ENCODE measurements around the gene PPP6R3. TPM values are rescaled to one million over a fixed set of nuclear protein-coding genes. Genes with fewer than 3 reads are reported as not detected.

Gene PPP6R3
- total and polyA plus RNA-seq, 2 of the 8 experiments (the other 6 are each of a cell fraction or from before 2014, with no cell fraction given): 44.6 to 150 TPM

GRCh38 chr11:68457898-68458249 is 2.7 kb upstream of the PPP6R3 start:
- no peak for FAIRE-seq
- POLR2A ChIA-PET (ENCODE audit: partially characterized antibody): interaction anchor here (1.2 kb wide), 1 partner anchor 10 kb away, joined by 3 read pairs; no protein-coding TSS in a partner anchor
- H3K14ac ChIP-seq (ENCODE audit: insufficient read length): no peak overlapping the region
- peaks cover 14% of the 10 kb centered on the region in 2 experiments for H4K20me1 ChIP-seq (replicated peaks in 1 of 2; ENCODE audit: control insufficient read depth in 1 of 2, insufficient read depth in 2 of 2, low read length in 2 of 2)
- H3K4ac ChIP-seq (replicated peaks; ENCODE audit: insufficient read length, low read depth, low read length): no peak overlapping the region
- H3K23me2 ChIP-seq (ENCODE audit: low read depth, low read length): peaks cover 12% of the 10 kb centered on the region
- 0 out of 2 replicates have a peak overlapping the region, but pooled peaks have one; percentile 75 for H4K8ac ChIP-seq (ENCODE audit: extremely low read depth, insufficient read depth, low read length)
- no peak overlapping the region for H3K27ac ChIP-seq (ENCODE audit: low read depth, low read length)
- H3K56ac ChIP-seq (replicated peaks; ENCODE audit: insufficient read length, low read depth, low read length): no peak overlapping the region
- H2AFZ ChIP-seq (ENCODE audit: low read length): no peak overlapping the region
- no peak overlapping the region for H4K91ac ChIP-seq (replicated peaks; ENCODE audit: insufficient read length, low read length)
- H3K23ac ChIP-seq (ENCODE audit: insufficient read length): no peak overlapping the region
- H2BK120ac ChIP-seq (replicated peaks; ENCODE audit: low read depth, low read length): no peak overlapping the region
- no peak overlapping the region for H2BK12ac ChIP-seq (ENCODE audit: low read depth, low read length)
- H3K36me3 ChIP-seq (ENCODE audit: control insufficient read depth in 2 of 4, insufficient read depth in 4 of 4, low read length in 3 of 4): no peaks in the 10 kb centered on the region; a peak in 2 of 8 replicates
- CTCF ChIA-PET (ENCODE audit: partially characterized antibody): interaction anchor here (0.9 to 1.4 kb wide), 4 partner anchors 9 to 198 kb away, joined by 3 to 5 read pairs (median 4); no protein-coding TSS in a partner anchor
- H2BK15ac ChIP-seq (ENCODE audit: low read length): no peak overlapping the region
- H3K4me3 ChIP-seq (ENCODE audit: extremely low read depth in 1 of 4, insufficient read depth in 2 of 4, low read depth in 3 of 4, low read length in 4 of 4): no peak overlapping the region
- no peaks in the 10 kb centered on the region for H3K9me3 ChIP-seq (ENCODE audit: insufficient read depth in 2 of 2, low read depth in 1 of 2, low read length in 1 of 2)
- WGBS, 2 experiments (ENCODE audit: extremely low coverage in 1 of 2, insufficient coverage in 1 of 2, insufficient read length in 1 of 2, insufficient replicate concordance in 2 of 2, low coverage in 1 of 2, low lambda C conversion rate in 2 of 2, missing lambda C conversion rate in 1 of 2): 92% methylated on average over 7 of the region's 7 CpGs; no CpG with 5 or more reads in 1 of the 2 experiments
- DNase-seq (ENCODE audit: low read depth in 1 of 2, low spot score in 2 of 2): no peak
- peaks cover 3% of the 10 kb centered on the region for H3K79me1 ChIP-seq (ENCODE audit: low read depth, low read length)
- H3K27me3 ChIP-seq (replicated peaks in 1 of 4; ENCODE audit: control insufficient read depth in 3 of 4, extremely low read depth in 1 of 4, insufficient read depth in 3 of 4, low read length in 3 of 4): no peaks in the 10 kb centered on the region
- no peak overlapping the region for H2BK20ac ChIP-seq (ENCODE audit: low read length)
- no peak overlapping the region for H2AK5ac ChIP-seq (ENCODE audit: low read depth, low read length)
- no peak overlapping the region for H4K5ac ChIP-seq (ENCODE audit: insufficient read length, low read depth, low read length)
- no peak overlapping the region for H3K4me2 ChIP-seq (ENCODE audit: insufficient read depth in 1 of 2, low read depth in 2 of 2, low read length in 2 of 2)
- H3K9ac ChIP-seq (replicated peaks in 1 of 4; ENCODE audit: extremely low read depth in 1 of 4, low read depth in 3 of 4, low read length in 3 of 4): no peak overlapping the region
- peaks cover 20% of the 10 kb centered on the region in 2 experiments for H3K79me2 ChIP-seq (ENCODE audit: control insufficient read depth in 1 of 2, insufficient read depth in 2 of 2, low read length in 2 of 2)
- peak overlapping the region; percentile 37; the same call in 1 of the 2 replicates for H2BK5ac ChIP-seq (ENCODE audit: low read depth, low read length)
- no peak overlapping the region for H3K18ac ChIP-seq (ENCODE audit: extremely low read depth, low read length)
- peaks cover 4 to 11% (median 7%) of the 10 kb centered on the region in 4 experiments for H3K4me1 ChIP-seq (replicated peaks in 1 of 4; ENCODE audit: control insufficient read depth in 3 of 4, insufficient read depth in 4 of 4, low read length in 3 of 4)
- TF ChIP-seq TBP (IDR thresholded peaks at IDR 0.05; ENCODE audit: low read depth, low read length) (no peak), CREB1 (IDR thresholded peaks at IDR 0.05) (no peak), CEBPB (IDR thresholded peaks at IDR 0.05; ENCODE audit: low read depth, low read length) (no peak), PHF8 (conservative IDR thresholded peaks at IDR 0.05; ENCODE audit: low read depth, low read length) (no peak), KDM4A (IDR thresholded peaks at IDR 0.05; ENCODE audit: low read depth, low read length, severe bottlenecking) (no peak), EP300 (IDR thresholded peaks at IDR 0.05; ENCODE audit: borderline replicate concordance in 1 of 2, low read depth in 2 of 2, low read length in 2 of 2) (no peak), CBX5 (IDR thresholded peaks at IDR 0.05; ENCODE audit: low read depth, low read length) (no peak), ASH2L (IDR thresholded peaks at IDR 0.05; ENCODE audit: low read length) (no peak), ATF2 (IDR thresholded peaks at IDR 0.05; ENCODE audit: low read length) (no peak), MAX (IDR thresholded peaks at IDR 0.05) (no peak), SRF (IDR thresholded peaks at IDR 0.05; ENCODE audit: low read depth, low read length) (no peak), RBBP5 (IDR thresholded peaks at IDR 0.05; ENCODE audit: borderline replicate concordance, low read depth, low read length) (no peak), BRCA1 (IDR thresholded peaks at IDR 0.05; ENCODE audit: low read depth, low read length) (no peak)
